Trophoblast cell (in vitro differentiated cells and primary cell): Measurements from ENCODE around the gene POLR2C.
A peak's percentile ranks its signal among the peaks of the same experiment; 100 is the strongest.

Source experiments
- DNase-seq, 2 donors: peaks; one replicate each; pipeline ENCODE4 v3.0.0-alpha.2; 2016
- H2AFZ ChIP-seq: 2 replicates; pipeline ENCODE4 v1.6.1; 2013; ENCODE audit warnings: low read length, moderate library complexity, mild to moderate bottlenecking; ENCODE audit not compliant: insufficient read depth, poor library complexity
- H2AK5ac ChIP-seq: 2 replicates; pipeline ENCODE4 v1.6.1; 2013; ENCODE audit warnings: mild to moderate bottlenecking, low read length
- H2BK120ac ChIP-seq: 2 replicates; pipeline ENCODE4 v1.6.1; 2013; ENCODE audit warnings: low read length, mild to moderate bottlenecking, moderate library complexity; ENCODE audit not compliant: insufficient read depth, poor library complexity
- H2BK12ac ChIP-seq: 2 replicates; pipeline ENCODE4 v1.6.1; 2013; ENCODE audit warnings: mild to moderate bottlenecking, low read length, moderate library complexity
- H2BK5ac ChIP-seq: 2 replicates; pipeline ENCODE4 v1.6.1; 2013; ENCODE audit warnings: low read length, low read depth, moderate library complexity, mild to moderate bottlenecking; ENCODE audit not compliant: poor library complexity
- H3K14ac ChIP-seq: 2 replicates; pipeline ENCODE4 v1.6.1; 2013; ENCODE audit warnings: mild to moderate bottlenecking, low read length
- H3K18ac ChIP-seq: 2 replicates; pipeline ENCODE4 v1.6.1; 2013; ENCODE audit warnings: mild to moderate bottlenecking, low read length
- H3K23ac ChIP-seq: 2 replicates; pipeline ENCODE4 v1.6.1; 2013; ENCODE audit warnings: low read length
- H3K27ac ChIP-seq: 2 replicates; pipeline ENCODE4 v1.5.1; 2013; ENCODE audit warnings: low read depth, mild to moderate bottlenecking, inconsistent platforms, low read length, moderate library complexity
- H3K27me3 ChIP-seq: 2 replicates; pipeline ENCODE4 v1.6.1; 2013; ENCODE audit warnings: inconsistent platforms, mild to moderate bottlenecking, low read length, moderate library complexity; ENCODE audit not compliant: insufficient read depth
- H3K36me3 ChIP-seq, 2 experiments: 1 replicate in 1 of 2; 2 replicates in 1 of 2; pipeline ENCODE4 v1.6.1; 2013; ENCODE audit warnings: low read length in 2 of 2, mild to moderate bottlenecking in 2 of 2, moderate library complexity in 1 of 2; ENCODE audit not compliant: insufficient read depth in 2 of 2, control insufficient read depth in 1 of 2
- H3K4ac ChIP-seq: 2 replicates; pipeline ENCODE4 v1.6.1; 2013; ENCODE audit warnings: low read depth, mild to moderate bottlenecking, low read length, moderate library complexity
- H3K4me1 ChIP-seq, 2 experiments: 1 replicate in 1 of 2; 2 replicates in 1 of 2; pipeline ENCODE4 v1.6.1; 2013; ENCODE audit warnings: low read length in 2 of 2, mild to moderate bottlenecking in 2 of 2, moderate library complexity in 1 of 2; ENCODE audit not compliant: insufficient read depth in 2 of 2, control insufficient read depth in 1 of 2
- H3K4me2 ChIP-seq: 2 replicates; pipeline ENCODE4 v1.6.1; 2013; ENCODE audit warnings: inconsistent platforms, mild to moderate bottlenecking, low read length, moderate library complexity
- H3K4me3 ChIP-seq: 2 replicates; pipeline ENCODE4 v1.5.1; 2013; ENCODE audit warnings: mild to moderate bottlenecking, low read depth, low read length, inconsistent platforms
- H3K79me1 ChIP-seq: one replicate; pipeline ENCODE4 v1.6.1; 2013; ENCODE audit warnings: low read length
- H3K79me2 ChIP-seq: 2 replicates; pipeline ENCODE4 v1.6.1; 2013; ENCODE audit warnings: low read length, mild to moderate bottlenecking; ENCODE audit not compliant: control insufficient read depth, insufficient read depth, poor library complexity
- H3K9ac ChIP-seq: 2 replicates; pipeline ENCODE4 v1.6.1; 2013; ENCODE audit warnings: mild to moderate bottlenecking, low read length
- H3K9me3 ChIP-seq: 2 replicates; pipeline ENCODE4 v1.6.1; 2013; ENCODE audit warnings: low read depth, mild to moderate bottlenecking, control low read depth, inconsistent platforms, low read length; ENCODE audit not compliant: insufficient read depth
- H4K12ac ChIP-seq: 2 replicates; pipeline ENCODE4 v1.6.1; 2013; ENCODE audit warnings: low read depth, mild to moderate bottlenecking, low read length, moderate library complexity
- H4K8ac ChIP-seq: 2 replicates; pipeline ENCODE4 v1.6.1; 2013; ENCODE audit warnings: low read depth, mild to moderate bottlenecking, low read length, moderate library complexity
- H4K91ac ChIP-seq: one replicate; pipeline ENCODE4 v1.6.1; 2013; ENCODE audit warnings: low read depth, mild to moderate bottlenecking, low read length, moderate library complexity
- WGBS: extraction: QIAGEN DNeasy Blood & Tissue Kit; methylation state at CpG from one replicate; pipeline ENCODE4 v1.1.7; 2013; ENCODE audit warnings: missing lambda C conversion rate; ENCODE audit not compliant: insufficient read length, insufficient coverage; ENCODE audit errors: extremely low coverage; 5-methylcytosine and 5-hydroxymethylcytosine counted together

Gene POLR2C

GRCh38 chr16:57479205-57479975, 16.9 kb downstream of the POLR2C start:
- Histone ChIP-seq H3K4ac (peak overlapping the region; percentile 89), H3K4me2 (peak overlapping the region; percentile 49), H3K79me1 (peaks cover 56% of the 10 kb centered on the region), H3K79me2 (peaks cover 58% of the 10 kb centered on the region), H3K18ac (peak overlapping the region; percentile 20), H4K8ac (peak overlapping the region; percentile 72), H3K4me1 (peaks cover 71 to 78% of the 10 kb centered on the region in 2 experiments), H3K14ac (peak overlapping the region; percentile 66), H3K9me3 (peaks cover 3% of the 10 kb centered on the region), H3K9ac (peak overlapping the region; percentile 15), H2BK12ac (peak overlapping the region; percentile 51), H2AFZ (no peak overlapping the region), H2BK5ac (peak overlapping the region; percentile 66), H2AK5ac (peak overlapping the region; percentile 4), H3K27ac (peak overlapping the region; percentile 70), H3K4me3 (peak overlapping the region; percentile 38), H2BK120ac (peak overlapping the region; percentile 57), H4K91ac (peak overlapping the region; percentile 65), H3K23ac (no peak overlapping the region), H3K36me3 (peaks cover 81 to 91% of the 10 kb centered on the region in 2 experiments), H3K27me3 (no peaks in the 10 kb centered on the region), H4K12ac (no peak overlapping the region)
- 100% methylated on average over 1 of the region's 36 CpGs for WGBS
- DNase-seq, result no peak

- peaks cover 63% of the 10 kb centered on the region for H3K79me1 ChIP-seq
- no peak overlapping the region for H2AK5ac ChIP-seq
- peak; percentile 43 to 69 for DNase-seq
- H3K79me2 ChIP-seq, result peaks cover 66% of the 10 kb centered on the region
- no peak overlapping the region for H4K12ac ChIP-seq
- H3K4ac ChIP-seq, result peak overlapping the region; percentile 89
- H2AFZ ChIP-seq, result no peak overlapping the region
- peak overlapping the region; percentile 57 for H2BK120ac ChIP-seq
- peak overlapping the region; percentile 66 for H2BK5ac ChIP-seq
- peak overlapping the region; percentile 70 for H3K27ac ChIP-seq
- peak overlapping the region; percentile 19 for H3K18ac ChIP-seq
- no peak overlapping the region for H3K9ac ChIP-seq
- H3K36me3 ChIP-seq, result peaks cover 81 to 91% of the 10 kb centered on the region in 2 experiments
- H3K4me1 ChIP-seq, result peaks cover 71 to 84% of the 10 kb centered on the region in 2 experiments
- H3K9me3 ChIP-seq, result peaks cover 3% of the 10 kb centered on the region
- peak overlapping the region; percentile 38 for H2BK12ac ChIP-seq
- H4K91ac ChIP-seq, result peak overlapping the region; percentile 65
- H3K4me3 ChIP-seq, result no peak overlapping the region
- peak overlapping the region; percentile 72 for H4K8ac ChIP-seq
- H3K4me2 ChIP-seq, result peak overlapping the region; percentile 49
- no CpG with 5 or more reads among the region's 15 CpGs for WGBS
- H3K27me3 ChIP-seq, result no peaks in the 10 kb centered on the region
- peak overlapping the region; percentile 66 for H3K14ac ChIP-seq
- no peak overlapping the region for H3K23ac ChIP-seq
These were observed 17.7 kb downstream of the POLR2C start for GRCh38 chr16:57479976-57480753.

GRCh38 chr16:57480754-57481230, 18.3 kb downstream of the POLR2C start:
- peak overlapping the region; percentile 50 for H3K14ac ChIP-seq
- peaks cover 67% of the 10 kb centered on the region for H3K79me1 ChIP-seq
- no peak overlapping the region for H2AK5ac ChIP-seq
- peaks cover 72% of the 10 kb centered on the region for H3K79me2 ChIP-seq
- peak overlapping the region; percentile 70 for H3K27ac ChIP-seq
- H2BK12ac ChIP-seq, result peak overlapping the region; percentile 50
- H3K18ac ChIP-seq, result peak overlapping the region; percentile 73
- no peak overlapping the region for H3K9ac ChIP-seq
- H3K4me1 ChIP-seq, result peaks cover 66 to 82% of the 10 kb centered on the region in 2 experiments
- no peak overlapping the region for H3K23ac ChIP-seq
- peak overlapping the region; percentile 43 for H4K8ac ChIP-seq
- H3K4me3 ChIP-seq, result no peak overlapping the region
- H4K91ac ChIP-seq, result peak overlapping the region; percentile 65
- peak overlapping the region; percentile 1 for H2BK120ac ChIP-seq
- H4K12ac ChIP-seq, result peak overlapping the region; percentile 4
- H2AFZ ChIP-seq, result no peak overlapping the region
- H3K27me3 ChIP-seq, result no peaks in the 10 kb centered on the region
- peak overlapping the region; percentile 89 for H3K4ac ChIP-seq
- peaks cover 3% of the 10 kb centered on the region for H3K9me3 ChIP-seq
- peaks cover 80 to 89% of the 10 kb centered on the region in 2 experiments for H3K36me3 ChIP-seq
- no CpG with 5 or more reads among the region's 6 CpGs for WGBS
- DNase-seq, result no peak
- H3K4me2 ChIP-seq, result peak overlapping the region; percentile 10
- H2BK5ac ChIP-seq, result peak overlapping the region; percentile 73

GRCh38 chr16:57481421-57481820, 18.9 kb downstream of the POLR2C start:
- Histone ChIP-seq H2BK120ac (peak overlapping the region; percentile 1), H3K79me1 (peaks cover 69% of the 10 kb centered on the region), H3K9ac (no peak overlapping the region), H3K4me2 (no peak overlapping the region), H3K9me3 (peaks cover 3% of the 10 kb centered on the region), H2AK5ac (no peak overlapping the region), H3K36me3 (peaks cover 73 to 83% of the 10 kb centered on the region in 2 experiments), H3K27me3 (no peaks in the 10 kb centered on the region), H4K12ac (peak overlapping the region; percentile 28), H3K4me3 (no peak overlapping the region), H3K27ac (peak overlapping the region; percentile 70), H3K14ac (peak overlapping the region; percentile 50), H3K4me1 (peaks cover 60 to 76% of the 10 kb centered on the region in 2 experiments), H3K79me2 (peaks cover 76% of the 10 kb centered on the region), H2BK5ac (peak overlapping the region; percentile 59), H3K23ac (no peak overlapping the region), H2BK12ac (peak overlapping the region; percentile 12), H3K18ac (peak overlapping the region; percentile 73), H4K91ac (peak overlapping the region; percentile 65), H2AFZ (no peak overlapping the region), H3K4ac (peak overlapping the region; percentile 89), H4K8ac (peak overlapping the region; percentile 40)
- no CpG with 5 or more reads among the region's 4 CpGs for WGBS
- DNase-seq, result no peak
